K562 (cell line): Measurements from ENCODE around the gene RYR1.

Source experiments
- EP300 ChIP-seq: IDR thresholded peaks from 2 replicates; pipeline ENCODE4 v1.6.1; 2012; ENCODE audit warnings: low read length, improper control_type of control experiment
- GABPB2 ChIP-seq: fragments of 250-450 bp; sonication (Bioruptor Pico); conservative IDR thresholded peaks from 2 replicates; pipeline ENCODE4 v1.5.1; 2021; ENCODE audit warnings: mild to moderate bottlenecking
- MAFK ChIP-seq: IDR thresholded peaks from 2 replicates; pipeline ENCODE4 v1.6.1; 2011; ENCODE audit warnings: low read length, improper control_type of control experiment
- NR1H2 ChIP-seq: sonication (generic); formaldehyde crosslinking; IDR thresholded peaks from 2 replicates; pipeline ENCODE4 v1.4.0; 2020; ENCODE audit warnings: mild to moderate bottlenecking, missing genetic modification reagents
- POLR2A ChIP-seq: fragments of 450-650 bp; conservative IDR thresholded peaks from 2 replicates; pipeline ENCODE4 v1.6.1; 2016
- TCF7 ChIP-seq: sonication (generic); IDR thresholded peaks from 2 replicates; pipeline ENCODE4 v1.6.1; 2016; ENCODE audit warnings: antibody characterized with exemption, borderline replicate concordance
- ZNF445 ChIP-seq: fragments of 250-450 bp; sonication (Bioruptor Pico); IDR thresholded peaks from 2 replicates; pipeline ENCODE4 v1.4.0; 2020; ENCODE audit warnings: low read depth, mild to moderate bottlenecking, moderate library complexity
- TF ChIP-seq, protein P1 (sequence below), 3 experiments: IDR thresholded peaks in 2 of 3; conservative IDR thresholded peaks in 1 of 3; 2 replicates each; pipeline ENCODE4 v1.5.1; 2011 to 2012; ENCODE audit warnings: low read length in 3 of 3, mild to moderate bottlenecking in 3 of 3, control low read depth in 2 of 3, improper control_type of control experiment in 1 of 3, inconsistent platforms in 1 of 3, low read depth in 1 of 3, mixed read lengths in 1 of 3, moderate library complexity in 1 of 3; ENCODE audit not compliant: insufficient read depth in 2 of 3

GRCh38 chr19:38394488-38394887, 39.0 kb upstream of the RYR1 start:
- TF ChIP-seq MAFK (no peak), GABPB2 (CRISPR knock-in tag) (no peak), ZNF445 (CRISPR knock-in tag) (no peak), NR1H2 (no peak), TCF7 (no peak), EP300 (no peak), POLR2A (no peak)
- TF ChIP-seq, protein P1, sequence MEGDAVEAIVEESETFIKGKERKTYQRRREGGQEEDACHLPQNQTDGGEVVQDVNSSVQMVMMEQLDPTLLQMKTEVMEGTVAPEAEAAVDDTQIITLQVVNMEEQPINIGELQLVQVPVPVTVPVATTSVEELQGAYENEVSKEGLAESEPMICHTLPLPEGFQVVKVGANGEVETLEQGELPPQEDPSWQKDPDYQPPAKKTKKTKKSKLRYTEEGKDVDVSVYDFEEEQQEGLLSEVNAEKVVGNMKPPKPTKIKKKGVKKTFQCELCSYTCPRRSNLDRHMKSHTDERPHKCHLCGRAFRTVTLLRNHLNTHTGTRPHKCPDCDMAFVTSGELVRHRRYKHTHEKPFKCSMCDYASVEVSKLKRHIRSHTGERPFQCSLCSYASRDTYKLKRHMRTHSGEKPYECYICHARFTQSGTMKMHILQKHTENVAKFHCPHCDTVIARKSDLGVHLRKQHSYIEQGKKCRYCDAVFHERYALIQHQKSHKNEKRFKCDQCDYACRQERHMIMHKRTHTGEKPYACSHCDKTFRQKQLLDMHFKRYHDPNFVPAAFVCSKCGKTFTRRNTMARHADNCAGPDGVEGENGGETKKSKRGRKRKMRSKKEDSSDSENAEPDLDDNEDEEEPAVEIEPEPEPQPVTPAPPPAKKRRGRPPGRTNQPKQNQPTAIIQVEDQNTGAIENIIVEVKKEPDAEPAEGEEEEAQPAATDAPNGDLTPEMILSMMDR (IDR thresholded peaks at IDR 0.05 in 2 of 3, conservative IDR thresholded peaks at IDR 0.05 in 1 of 3; ENCODE audit: insufficient read depth in 2 of 3, low read depth in 1 of 3, low read length in 3 of 3): no peak
